Stimulated activated CD8-positive, alpha-beta memory T cell treated with anti-CD3 and anti-CD28 coated beads, Interleukin-12 subunit alpha, Interleukin-12 subunit beta, amount 100 ng/mL, for 24 hours (primary cell): ENCODE results near the gene CCDC85C.

Experiments
- DNase-seq: peaks from one replicate; pipeline ENCODE4 v3.0.0-alpha.2; 2020; ENCODE audit errors: extremely low read depth

The CCDC85C gene

GRCh38 chr14:99556134-99556791 is 47.7 kb downstream of the CCDC85C start:
- DNase-seq = no peak

GRCh38 chr14:99554757-99555531 is 49.1 kb downstream of the CCDC85C start:
- no peak for DNase-seq

DNA sequence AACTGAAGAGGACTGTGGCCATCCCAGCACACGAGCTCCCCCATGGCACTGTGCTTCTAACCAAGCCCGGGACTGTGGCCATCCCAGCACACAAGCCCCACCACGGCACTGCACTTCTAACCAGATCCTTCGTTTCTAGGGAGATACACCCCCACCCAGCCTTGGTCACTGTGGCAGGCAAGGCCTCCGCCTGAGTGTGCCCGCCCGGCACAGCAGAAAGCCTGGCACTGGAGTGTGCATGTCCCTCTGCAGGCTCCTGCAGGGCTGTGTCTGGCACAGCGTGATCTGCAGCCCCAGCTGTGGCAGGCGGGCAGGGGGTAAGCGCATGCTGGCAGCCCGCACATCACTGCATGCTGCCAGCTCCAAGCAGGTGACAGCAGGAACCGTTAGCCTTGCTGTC is 49.8 kb downstream of the CCDC85C start:
- no peak for DNase-seq

DNA sequence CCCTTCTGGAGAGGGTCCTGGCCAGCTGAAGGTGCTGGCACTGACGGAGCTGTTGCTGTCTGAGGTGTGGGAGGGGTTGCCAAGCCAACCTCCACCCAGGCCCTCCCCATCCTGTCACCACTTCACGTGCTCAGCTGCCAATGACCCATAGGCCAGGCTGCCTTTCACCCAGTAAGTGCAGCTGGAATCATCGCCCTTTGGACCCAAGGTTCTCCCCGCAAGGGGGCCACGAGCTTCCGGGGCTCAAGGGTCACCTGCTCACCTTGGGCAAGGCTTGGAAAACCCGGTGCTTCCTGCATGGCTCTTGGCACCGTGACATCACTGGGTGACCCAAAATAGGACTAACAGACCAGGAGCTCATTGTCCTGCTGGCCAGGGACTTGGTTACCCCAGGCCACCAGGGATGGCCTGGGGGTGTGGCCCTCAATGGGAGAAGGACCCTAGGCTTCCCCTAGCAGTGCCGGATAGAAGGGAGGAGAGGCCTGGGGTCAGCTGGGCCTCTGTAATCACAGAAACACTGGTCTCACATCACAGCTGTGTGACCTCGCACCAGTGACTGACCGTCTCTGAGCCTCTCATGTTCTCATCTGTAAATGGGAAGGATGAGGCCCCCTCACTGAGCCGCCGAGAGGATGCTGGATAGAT is 51.3 kb downstream of the CCDC85C start:
- DNase-seq = no peak

- no peak for DNase-seq
Measured at GRCh38 chr14:99552021-99552553, 51.9 kb downstream of the CCDC85C start.

GRCh38 chr14:99551034-99551922 is 52.7 kb downstream of the CCDC85C start:
- DNase-seq = no peak

DNA sequence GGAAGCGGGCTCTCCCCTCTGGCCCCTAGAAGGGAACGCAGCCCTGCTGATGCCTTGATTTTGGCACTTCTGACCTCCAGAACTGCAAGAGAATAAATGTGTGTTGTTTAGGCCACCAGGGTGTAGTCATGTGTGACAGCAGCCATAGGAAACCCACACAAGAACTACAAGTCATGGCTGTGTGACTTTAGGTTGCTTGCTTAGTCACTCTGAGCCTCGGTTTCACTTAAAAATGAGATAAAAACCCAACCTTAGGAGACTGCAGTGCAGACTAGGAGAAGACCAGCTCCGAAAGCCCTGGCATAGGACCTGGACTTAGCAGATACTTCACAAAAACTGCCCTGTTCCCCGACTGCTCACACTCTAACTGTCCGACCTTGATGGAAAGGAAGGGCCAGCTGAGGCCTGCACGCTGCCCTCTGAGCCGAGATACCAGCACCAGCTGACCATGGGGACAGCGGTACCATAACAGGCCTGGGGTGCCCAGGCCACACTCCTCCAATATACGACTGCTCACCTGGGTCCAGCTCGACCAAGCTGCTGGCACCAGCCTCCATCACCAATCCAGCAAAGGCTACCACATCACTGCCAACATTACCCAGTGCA is 53.5 kb downstream of the CCDC85C start:
- no peak for DNase-seq

GRCh38 chr14:99549684-99550083 is 54.3 kb downstream of the CCDC85C start:
- no peak for DNase-seq

- no peak for DNase-seq
Measured at GRCh38 chr14:99548871-99549515, 55.0 kb downstream of the CCDC85C start.

DNA sequence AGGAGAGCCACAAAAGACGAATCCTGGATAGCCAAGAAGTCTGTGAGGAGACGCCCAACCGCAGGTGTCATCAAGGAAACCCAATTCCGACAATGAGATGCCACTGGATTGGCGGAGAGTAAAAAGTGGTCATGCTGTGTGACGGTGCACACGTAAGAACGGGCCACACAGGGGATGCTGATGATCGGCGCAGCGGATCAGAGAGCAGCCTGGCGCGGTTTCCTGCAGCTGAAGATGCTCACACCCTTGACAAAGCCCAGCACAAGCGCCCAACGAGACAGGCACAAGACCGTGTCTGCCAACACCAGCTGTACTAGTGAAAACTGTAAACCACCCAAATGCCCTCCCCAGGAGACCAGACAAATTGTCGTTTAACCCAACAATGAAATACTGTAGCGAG is 55.8 kb downstream of the CCDC85C start:
- DNase-seq = no peak

DNA sequence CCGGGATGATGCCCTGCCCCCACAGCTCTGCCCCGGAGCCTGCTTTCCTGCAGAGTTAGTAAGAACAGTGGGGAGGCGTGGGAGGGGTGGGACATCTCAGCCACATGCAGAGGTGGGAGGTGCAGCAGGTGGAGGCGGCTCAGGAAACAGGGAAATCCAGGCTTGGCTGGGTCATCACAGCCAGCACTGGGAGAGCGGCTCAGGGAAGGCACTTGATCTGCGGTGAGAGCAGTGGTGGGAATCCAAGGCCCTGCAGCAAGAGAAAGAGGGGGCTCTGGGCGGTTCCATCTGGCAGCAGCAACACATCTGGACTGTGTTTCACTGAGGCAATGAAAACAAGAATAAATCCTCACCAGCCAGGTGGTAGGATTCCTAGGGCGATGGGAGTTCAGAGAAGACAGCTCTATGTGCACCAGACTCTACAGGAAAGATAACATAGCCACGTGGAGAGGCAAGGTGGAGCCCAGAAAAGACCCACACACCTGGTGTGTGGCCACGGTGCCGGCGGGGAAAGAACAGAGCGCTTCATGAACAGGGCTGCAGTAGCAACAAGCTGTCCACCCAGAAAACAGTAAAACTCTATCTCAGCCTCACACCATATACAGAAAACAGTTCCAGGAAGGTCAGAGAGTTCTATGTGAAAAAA is 57.6 kb downstream of the CCDC85C start:
- DNase-seq = no peak

DNA sequence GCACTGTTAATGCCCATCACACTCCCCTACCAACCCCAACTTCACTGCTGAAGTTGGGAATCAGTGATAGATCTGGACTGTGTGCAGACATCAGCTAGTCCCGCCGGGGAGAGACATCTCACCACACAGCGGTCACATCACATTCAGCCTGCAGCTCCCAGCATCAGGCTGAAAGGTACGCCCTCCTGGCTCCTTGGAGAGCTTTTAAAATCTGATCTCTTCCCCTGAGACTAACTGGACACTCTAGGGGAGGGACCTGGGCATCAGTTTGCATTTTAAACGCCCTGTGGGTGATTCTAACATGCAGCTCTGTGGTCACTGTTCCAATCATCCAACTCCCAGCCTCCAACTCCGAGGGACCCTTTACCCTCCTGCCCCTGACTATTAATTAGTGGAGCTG is 58.4 kb downstream of the CCDC85C start:
- DNase-seq = no peak

DNA sequence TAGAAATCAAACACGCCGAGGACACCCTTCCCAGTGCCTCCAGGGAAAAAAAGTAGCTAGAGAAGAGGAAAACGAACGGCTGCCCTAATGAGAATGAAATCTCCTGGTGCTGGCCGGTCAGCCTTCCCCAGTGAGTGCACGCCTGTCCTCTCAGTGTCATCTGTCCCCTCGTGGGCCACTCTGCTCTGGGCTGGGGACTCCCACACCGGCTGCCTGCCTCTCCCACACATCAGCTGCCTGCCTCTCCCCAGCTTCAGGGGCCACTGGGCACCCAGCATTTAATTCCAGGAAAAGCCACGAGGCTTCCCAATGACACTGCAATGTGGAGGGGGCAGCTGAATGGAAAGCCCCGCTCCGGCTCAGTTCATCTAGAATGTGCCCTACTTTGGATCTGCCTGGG is 59.0 kb downstream of the CCDC85C start:
- no peak for DNase-seq

- no peak for DNase-seq
Measured at GRCh38 chr14:99543985-99544384, 60.0 kb downstream of the CCDC85C start.

DNA sequence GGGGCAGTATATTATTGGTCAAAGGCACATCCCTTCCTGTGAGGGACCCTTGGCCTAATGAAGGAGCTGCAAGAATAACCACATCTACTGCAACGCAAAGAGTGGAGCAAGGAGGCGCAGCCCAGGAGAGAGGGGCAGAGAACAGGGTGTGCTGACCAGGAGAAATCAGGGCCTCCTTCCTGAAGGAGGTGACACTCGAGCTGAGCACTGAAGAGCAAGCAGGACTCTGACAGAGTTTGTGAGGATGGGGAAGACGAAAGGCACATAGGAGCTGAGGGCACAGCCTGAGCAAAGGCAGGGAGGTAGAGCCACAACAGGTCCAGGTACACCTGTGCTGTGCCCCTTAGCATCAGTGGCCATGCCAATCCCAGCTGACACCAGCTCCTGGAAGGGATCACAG is 60.6 kb downstream of the CCDC85C start:
- DNase-seq = no peak

DNA sequence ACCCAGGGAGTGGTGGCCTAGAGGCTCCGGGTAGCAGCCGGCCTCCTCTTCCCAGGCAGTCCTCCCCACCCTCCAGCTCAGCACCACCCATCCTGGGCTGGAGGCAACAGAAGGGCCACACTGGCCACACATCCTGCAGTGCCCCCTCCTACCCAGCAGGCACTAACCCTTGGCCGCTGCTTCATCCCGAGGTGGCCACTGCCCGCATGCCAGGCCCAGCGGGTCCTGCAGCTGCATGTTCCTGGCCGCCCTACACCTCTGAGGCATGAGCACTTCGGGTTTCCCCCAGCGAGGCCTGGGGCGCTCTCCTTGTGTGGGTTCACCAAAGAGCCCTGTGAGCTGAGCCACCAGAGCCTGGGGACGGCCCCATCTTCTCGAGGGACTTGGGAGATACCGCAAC is 61.4 kb downstream of the CCDC85C start:
- no peak for DNase-seq

- DNase-seq = no peak
Measured at GRCh38 chr14:99541677-99542470, 62.1 kb downstream of the CCDC85C start.

DNA sequence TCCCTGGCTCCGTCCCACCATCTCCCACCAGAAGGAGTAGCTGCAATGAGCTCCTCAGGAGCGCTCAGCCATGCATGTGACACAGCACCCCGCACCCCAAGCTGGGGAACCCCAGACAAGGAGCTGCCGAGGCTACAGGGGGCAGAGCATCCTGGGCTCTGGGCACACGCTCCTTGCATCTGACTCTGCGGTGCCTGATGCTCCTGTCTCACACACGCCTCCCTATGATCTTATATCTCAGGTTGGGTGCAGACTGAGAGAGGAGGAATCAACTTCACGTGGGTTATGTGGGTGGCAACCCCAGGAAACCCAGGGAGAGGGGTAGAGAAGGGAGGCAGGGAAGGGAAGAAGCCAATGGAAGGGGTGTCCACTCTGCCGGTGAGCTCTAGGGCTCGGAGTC is 62.8 kb downstream of the CCDC85C start:
- no peak for DNase-seq
